Measurements from ENCODE around the gene GALT. TPM values are rescaled to one million over a fixed set of nuclear protein-coding genes. Genes with fewer than 3 reads are reported as not detected.

The GALT gene
- total and polyA plus RNA-seq, 2 of the 13 experiments (the other 11 are each of a cell fraction or from before 2014, with no cell fraction given): 40.4 to 46.3 TPM

- TF ChIP-seq POGK (CRISPR knock-in tag; conservative IDR thresholded peaks at IDR 0.05): 0 out of 2 replicates have a peak, but pooled peaks have one; percentile 23
- no peak for TF ChIP-seq ZNF333 (CRISPR knock-in tag; IDR thresholded peaks at IDR 0.05; ENCODE audit: borderline replicate concordance)
- no peak for TF ChIP-seq ZSCAN12 (CRISPR knock-in tag; IDR thresholded peaks at IDR 0.05)
- no peak for TF ChIP-seq ZNF143 (CRISPR knock-in tag; IDR thresholded peaks at IDR 0.05)
- peak; percentile 30; the same call in 1 of the 2 replicates for TF ChIP-seq DRAP1 (CRISPR knock-in tag; IDR thresholded peaks at IDR 0.05)
- TF ChIP-seq MAFK (conservative IDR thresholded peaks at IDR 0.05 in 1 of 2, IDR thresholded peaks at IDR 0.05 in 1 of 2; ENCODE audit: low read length in 2 of 2): no peak
- TF ChIP-seq ZNF451 (CRISPR knock-in tag; IDR thresholded peaks at IDR 0.05): no peak
- TF ChIP-seq TRIM24 (CRISPR knock-in tag; IDR thresholded peaks at IDR 0.05): no peak
- TF ChIP-seq HDAC2 (CRISPR knock-in tag; IDR thresholded peaks at IDR 0.05): peak; percentile 86
- TF ChIP-seq FOSL2 (CRISPR knock-in tag; IDR thresholded peaks at IDR 0.05): peak; percentile 37; the same call in 1 of the 2 replicates
- TF ChIP-seq MAF1 (CRISPR knock-in tag; IDR thresholded peaks at IDR 0.05; ENCODE audit: borderline replicate concordance): no peak
- no peak for TF ChIP-seq XBP1 (CRISPR knock-in tag; IDR thresholded peaks at IDR 0.05)
- peak; percentile 48 for TF ChIP-seq THAP11 (CRISPR knock-in tag; IDR thresholded peaks at IDR 0.05)
- TF ChIP-seq ZNF235 (CRISPR knock-in tag; IDR thresholded peaks at IDR 0.05; ENCODE audit: borderline replicate concordance): no peak
- no peak for TF ChIP-seq ZBTB14 (CRISPR knock-in tag; IDR thresholded peaks at IDR 0.05)
- peak; percentile 58; the same call in 1 of the 2 replicates for TF ChIP-seq MAX (IDR thresholded peaks at IDR 0.05)
- TF ChIP-seq IKZF5 (CRISPR knock-in tag; IDR thresholded peaks at IDR 0.05): peak; percentile 44; the same call in 1 of the 2 replicates
- TF ChIP-seq NCOA2 (CRISPR knock-in tag; IDR thresholded peaks at IDR 0.05): peak; percentile 61
- no peak for TF ChIP-seq ZNF12 (CRISPR knock-in tag; IDR thresholded peaks at IDR 0.05)
- peak; percentile 51; the same call in 1 of the 2 replicates for TF ChIP-seq HHEX (CRISPR knock-in tag; IDR thresholded peaks at IDR 0.05)
- TF ChIP-seq ZNF205 (CRISPR knock-in tag; IDR thresholded peaks at IDR 0.05): 0 out of 2 replicates have a peak, but pooled peaks have one; percentile 60
- no peak for TF ChIP-seq NONO (IDR thresholded peaks at IDR 0.05)
- peak; percentile 46 for TF ChIP-seq NONO (CRISPR knock-in tag; conservative IDR thresholded peaks at IDR 0.05)
- TF ChIP-seq ZNF317 (CRISPR knock-in tag; IDR thresholded peaks at IDR 0.05): peak; percentile 53; the same call in 1 of the 2 replicates
- TF ChIP-seq SIN3A (IDR thresholded peaks at IDR 0.05; ENCODE audit: borderline replicate concordance, low read depth, low read length): no peak
- TF ChIP-seq MTA1 (CRISPR knock-in tag; IDR thresholded peaks at IDR 0.05; ENCODE audit: borderline replicate concordance): peak; percentile 94
- TF ChIP-seq MZF1 (CRISPR knock-in tag; IDR thresholded peaks at IDR 0.05; ENCODE audit: borderline replicate concordance): no peak
- no peak for TF ChIP-seq FOXP1 (IDR thresholded peaks at IDR 0.05)
- TF ChIP-seq FOXP1 (CRISPR knock-in tag; IDR thresholded peaks at IDR 0.05): peak; percentile 59; the same call in 1 of the 2 replicates
Observed at GRCh38 chr9:34688329-34689115, 42.0 kb downstream of the GALT start (continued).

All from HepG2 (cell line).